ENCODE measurements around the gene AIFM1. TPM values are rescaled to one million over a fixed set of nuclear protein-coding genes. Genes with fewer than 3 reads are reported as not detected.

Gene AIFM1
- polyA plus RNA-seq, 2 of the 4 experiments (the other 2 are of a cell fraction), result 90.2 to 103 TPM

DNA sequence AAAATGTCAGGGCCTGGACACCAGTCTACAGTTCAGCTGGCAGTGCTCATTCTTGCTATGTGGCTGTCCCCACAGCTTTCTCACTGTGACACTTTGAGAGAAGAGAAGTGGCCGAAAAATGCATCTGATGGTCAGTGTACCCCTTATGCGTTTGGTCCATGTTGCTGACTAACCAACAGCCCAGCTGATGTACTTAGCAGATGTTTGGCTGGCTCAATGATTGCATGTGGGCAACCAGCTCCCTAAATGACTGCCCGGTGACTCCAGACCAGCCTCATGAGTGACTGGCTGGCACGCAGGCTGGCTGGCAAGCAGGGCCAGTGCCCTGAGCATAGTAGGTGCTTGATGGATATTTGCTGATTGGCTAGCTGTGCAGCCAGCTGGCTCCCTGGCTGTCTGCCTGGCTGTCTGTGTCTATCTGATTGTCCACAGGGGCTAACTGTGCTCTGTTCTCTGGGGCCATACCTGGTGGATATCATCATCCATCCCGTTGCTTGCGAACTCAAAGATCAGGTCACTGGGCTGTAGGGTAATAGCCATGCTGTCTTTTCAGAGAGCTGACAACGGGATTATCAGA is 84.8 kb downstream of the AIFM1 start:
- 79% methylated on average over 7 of the region's 7 CpGs for WGBS (ENCODE audit: missing lambda C conversion rate)
- ChIA-PET CTCF (interaction anchor here (0.9 to 6.3 kb wide), 17 partner anchors 10 to 258 kb away, joined by 3 to 91 read pairs (median 4); partner anchors contain the start of gene ELF4), POLR2A (no interaction called here)
- TF ChIP-seq USF2 (IDR thresholded peaks at IDR 0.05) (no peak), HOXB13 (CRISPR knock-in tag; IDR thresholded peaks at IDR 0.05; ENCODE audit: low read depth) (no peak), NR3C1 (IDR thresholded peaks at IDR 0.05) (no peak), ZSCAN20 (CRISPR knock-in tag; IDR thresholded peaks at IDR 0.05) (no peak), HOXB5 (CRISPR knock-in tag; IDR thresholded peaks at IDR 0.05) (no peak), EHF (CRISPR knock-in tag; IDR thresholded peaks at IDR 0.05) (no peak), JUN (IDR thresholded peaks at IDR 0.05) (no peak), CHD2 (IDR thresholded peaks at IDR 0.05; ENCODE audit: low read length, partially characterized antibody) (no peak), PHF8 (IDR thresholded peaks at IDR 0.05; ENCODE audit: borderline replicate concordance, low read depth) (no peak)
- Histone ChIP-seq H3K27ac (no peak overlapping the region), H3K4me1 (0 out of 3 replicates have a peak, but pooled peaks cover 3% of the 10 kb centered on the region), H3K4me3 (no peak overlapping the region), H3K4me2 (no peak overlapping the region), H3K9me3 (no peaks in the 10 kb centered on the region)
- peak; percentile 15 to 33; a peak in 2 of 6 replicates for ATAC-seq
- no peak for DNase-seq (ENCODE audit: low read depth in 1 of 2, low spot score in 1 of 2)
- no peak for FAIRE-seq

GRCh38 chrX:130079824-130080406 is 85.7 kb downstream of the AIFM1 start:
- FAIRE-seq, result peak; percentile 32
- Histone ChIP-seq H3K27ac (no peak overlapping the region), H3K9me3 (no peaks in the 10 kb centered on the region), H3K4me1 (0 out of 3 replicates have a peak, but pooled peaks cover 3% of the 10 kb centered on the region), H3K4me2 (no peak overlapping the region), H3K4me3 (no peak overlapping the region)
- peak; percentile 71 to 72 for DNase-seq (ENCODE audit: low read depth in 1 of 2, low spot score in 1 of 2)
- TF ChIP-seq CTCF (IDR thresholded peaks at IDR 0.05), result peak; percentile 78
- no peak for TF ChIP-seq TFCP2L1 (CRISPR knock-in tag; IDR thresholded peaks at IDR 0.05)
- no peak for TF ChIP-seq POLR2AphosphoS2 (conservative IDR thresholded peaks at IDR 0.05; ENCODE audit: low read length)
- peak; percentile 79 to 85 for TF ChIP-seq RAD21 (conservative IDR thresholded peaks at IDR 0.05 in 1 of 2, IDR thresholded peaks at IDR 0.05 in 1 of 2)
- peak; percentile 65 for TF ChIP-seq SMC3 (IDR thresholded peaks at IDR 0.05)
- 34% methylated on average over 9 of the region's 9 CpGs for WGBS (ENCODE audit: missing lambda C conversion rate)
- POLR2A ChIA-PET, result interaction anchor here (1.0 kb wide), 2 partner anchors 29 to 41 kb away, joined by 3 to 4 read pairs; no protein-coding TSS in a partner anchor
- peak; percentile 75 to 89; a peak in 5 of 6 replicates for ATAC-seq
- CTCF ChIA-PET, result interaction anchor here (0.6 to 6.3 kb wide), 36 partner anchors 8 to 475 kb away, joined by 3 to 91 read pairs (median 4); partner anchors contain the start of gene ELF4

Other genes with a start within 250 kb of the AIFM1 start
- gene BCORL1, start 183.2 kb downstream of the AIFM1 start, polyA plus RNA-seq (2011; rRNA removed), result 1.4 and 2.3 TPM in 2 replicates
- 4.8 to 6.3 TPM (median 6.1 TPM) in 3 replicates for gene BCORL1, start 183.2 kb downstream of the AIFM1 start, polyA plus RNA-seq (2017; fragmentation: RNase III; extraction: RNeasy Plus Mini Kit Qiagen cat#74134 plus additional on column Dnase treatment)
- 18.0 and 18.4 TPM in 2 replicates for gene ELF4, start 55.3 kb downstream of the AIFM1 start, polyA plus RNA-seq (2011; rRNA removed)
- 16.0 to 17.0 TPM (median 16.8 TPM) in 3 replicates for gene ELF4, start 55.3 kb downstream of the AIFM1 start, polyA plus RNA-seq (2017; fragmentation: RNase III; extraction: RNeasy Plus Mini Kit Qiagen cat#74134 plus additional on column Dnase treatment)
- gene RAB33A, start 6.1 kb upstream of the AIFM1 start, polyA plus RNA-seq (2011; rRNA removed), result 0.31 and 0.50 TPM in 2 replicates
- gene RAB33A, start 6.1 kb upstream of the AIFM1 start, polyA plus RNA-seq (2017; fragmentation: RNase III; extraction: RNeasy Plus Mini Kit Qiagen cat#74134 plus additional on column Dnase treatment), result 0.09 to 0.32 TPM (median 0.12 TPM) in 3 replicates
- 14.9 and 18.8 TPM in 2 replicates for gene ZNF280C, start 103.1 kb upstream of the AIFM1 start, polyA plus RNA-seq (2011; rRNA removed)
- 3.9 to 4.4 TPM (median 4.3 TPM) in 3 replicates for gene ZNF280C, start 103.1 kb upstream of the AIFM1 start, polyA plus RNA-seq (2017; fragmentation: RNase III; extraction: RNeasy Plus Mini Kit Qiagen cat#74134 plus additional on column Dnase treatment)
- 28.8 and 34.8 TPM in 2 replicates for gene SLC25A14, start 174.1 kb upstream of the AIFM1 start, polyA plus RNA-seq (2011; rRNA removed)
- 21.0 to 23.0 TPM (median 22.2 TPM) in 3 replicates for gene SLC25A14, start 174.1 kb upstream of the AIFM1 start, polyA plus RNA-seq (2017; fragmentation: RNase III; extraction: RNeasy Plus Mini Kit Qiagen cat#74134 plus additional on column Dnase treatment)
- not detected in 2 replicates for gene GPR119, start 219.8 kb upstream of the AIFM1 start, polyA plus RNA-seq (2011; rRNA removed)
- gene GPR119, start 219.8 kb upstream of the AIFM1 start, polyA plus RNA-seq (2017; fragmentation: RNase III; extraction: RNeasy Plus Mini Kit Qiagen cat#74134 plus additional on column Dnase treatment), result not detected in 3 replicates
- 27.2 and 34.5 TPM in 2 replicates for gene RBMX2, start 236.1 kb upstream of the AIFM1 start, polyA plus RNA-seq (2011; rRNA removed)
- gene RBMX2, start 236.1 kb upstream of the AIFM1 start, polyA plus RNA-seq (2017; fragmentation: RNase III; extraction: RNeasy Plus Mini Kit Qiagen cat#74134 plus additional on column Dnase treatment), result 31.0 to 31.5 TPM (median 31.1 TPM) in 3 replicates

Measured in A549 (cell line).